C1 segment of cervical spinal cord (tissue), 14 donors: ENCODE data around the gene ADGRA1.

Source experiments
- DNase-seq, 14 donors: peaks; one replicate each; lab custom pipeline; 2025; lab: John Stamatoyannopoulos, UW

Gene ADGRA1

DNA sequence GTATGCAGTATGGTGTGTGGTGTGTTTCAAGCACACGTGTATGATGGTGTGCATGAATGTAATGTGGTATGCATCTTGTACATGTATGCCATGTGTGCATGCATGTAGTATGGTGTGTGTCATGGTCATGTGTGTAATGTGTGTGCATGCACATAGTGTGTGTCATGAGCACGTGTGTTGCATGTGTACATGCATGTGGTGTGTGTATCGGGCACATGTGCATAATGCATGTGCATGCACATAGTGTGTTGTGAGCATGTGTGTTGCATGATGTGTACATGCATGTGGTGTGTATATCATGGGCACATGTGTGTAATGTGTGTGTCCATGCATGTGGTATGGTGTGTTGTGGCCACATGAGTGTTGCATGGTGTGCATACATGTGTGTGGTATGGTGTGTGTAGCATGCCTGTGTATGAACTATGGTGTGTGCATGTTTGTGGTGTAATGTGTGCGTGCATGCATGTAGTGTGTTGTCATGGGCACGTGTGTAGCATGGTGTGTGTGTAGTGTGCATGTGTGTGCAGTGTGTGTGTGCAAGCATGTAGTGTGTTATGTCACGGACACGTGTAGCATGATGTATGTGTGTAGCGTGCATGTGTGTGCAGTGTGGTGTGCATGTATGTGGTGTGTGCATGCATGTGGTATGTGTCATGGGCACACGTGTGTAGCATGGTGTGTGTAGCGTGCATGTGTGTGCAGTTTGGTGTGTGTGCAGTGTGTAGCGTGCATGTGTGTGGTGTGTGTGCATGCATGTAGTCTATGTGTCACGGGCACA, 89.8 kb downstream of the ADGRA1 start:
- no peak for DNase-seq

DNA sequence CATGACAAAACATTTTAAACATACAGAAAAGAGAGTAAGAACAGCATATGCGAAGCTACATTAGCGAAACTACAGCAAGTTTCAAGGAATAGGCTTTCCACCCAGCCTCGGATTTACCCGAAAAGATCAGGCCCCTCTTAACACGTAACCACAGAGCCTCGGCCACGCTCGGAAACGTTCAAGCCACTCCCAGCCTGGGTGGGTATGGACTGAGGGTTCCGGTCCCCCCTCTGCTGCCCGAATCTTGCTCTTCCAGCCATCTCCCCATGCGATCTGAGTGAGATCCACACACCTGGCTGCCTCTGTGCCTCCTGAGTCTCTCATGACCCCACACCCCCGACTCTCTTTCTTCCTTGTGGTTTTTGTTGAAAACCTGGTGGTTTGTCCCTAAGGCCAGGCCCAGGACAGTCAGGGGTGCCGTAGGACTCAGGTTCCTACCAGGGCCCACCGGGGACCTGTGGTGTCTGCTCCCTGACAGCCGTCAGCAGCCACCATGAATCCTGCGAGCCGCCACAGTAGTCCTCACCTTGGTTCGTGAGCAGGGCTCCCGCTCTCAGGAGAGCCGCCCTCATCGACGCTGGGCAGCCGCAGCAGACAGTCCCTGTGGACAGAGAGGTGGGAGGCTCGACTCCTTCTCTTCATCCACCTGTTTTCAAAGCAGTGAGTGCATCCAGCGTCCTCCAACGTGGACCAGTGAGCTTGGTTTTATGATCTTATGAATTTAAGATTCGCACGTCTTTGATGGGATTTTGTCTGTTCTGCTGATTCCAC, 90.8 kb downstream of the ADGRA1 start:
- DNase-seq = no peak

DNA sequence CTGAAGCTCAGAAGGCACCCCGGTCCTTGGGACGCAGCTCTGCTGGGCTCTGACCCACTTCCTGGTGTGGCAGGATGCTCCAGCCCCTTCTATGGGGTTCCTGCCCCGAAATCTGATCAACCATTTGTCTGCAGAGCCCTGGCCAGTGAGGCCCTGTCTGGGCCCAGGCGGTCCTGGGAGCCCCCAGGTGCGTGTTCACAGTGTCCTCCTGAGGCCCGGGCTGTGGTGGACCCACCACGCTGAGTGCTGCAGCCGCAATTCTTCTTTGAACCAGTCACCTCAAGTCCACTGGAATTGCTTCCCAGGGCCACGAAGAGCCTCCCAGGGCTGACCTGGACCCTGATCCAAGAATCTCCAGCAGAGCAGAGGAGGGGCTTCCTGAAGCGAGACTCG, 91.4 kb downstream of the ADGRA1 start:
- no peak for DNase-seq

DNA sequence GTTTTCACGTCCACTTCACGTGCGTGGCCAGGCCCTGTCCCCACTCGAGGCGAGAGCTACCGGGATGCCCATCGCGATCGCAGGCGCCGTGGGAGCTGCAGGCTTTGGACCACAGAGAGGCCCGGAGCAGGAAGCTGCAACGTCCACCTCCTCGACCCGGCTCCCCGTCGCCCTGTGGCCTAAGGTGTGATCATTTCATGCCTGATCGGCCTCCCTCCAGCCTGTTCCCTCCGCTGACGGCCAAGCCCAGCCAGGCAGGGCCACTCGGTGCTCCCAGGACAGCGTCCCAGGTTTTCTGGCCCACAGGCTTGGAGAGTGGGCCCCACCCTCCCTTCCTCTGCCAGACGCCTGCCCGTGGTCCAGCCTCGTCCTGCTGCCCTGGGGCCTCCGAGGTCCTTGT, 91.9 kb downstream of the ADGRA1 start:
- no peak for DNase-seq

DNA sequence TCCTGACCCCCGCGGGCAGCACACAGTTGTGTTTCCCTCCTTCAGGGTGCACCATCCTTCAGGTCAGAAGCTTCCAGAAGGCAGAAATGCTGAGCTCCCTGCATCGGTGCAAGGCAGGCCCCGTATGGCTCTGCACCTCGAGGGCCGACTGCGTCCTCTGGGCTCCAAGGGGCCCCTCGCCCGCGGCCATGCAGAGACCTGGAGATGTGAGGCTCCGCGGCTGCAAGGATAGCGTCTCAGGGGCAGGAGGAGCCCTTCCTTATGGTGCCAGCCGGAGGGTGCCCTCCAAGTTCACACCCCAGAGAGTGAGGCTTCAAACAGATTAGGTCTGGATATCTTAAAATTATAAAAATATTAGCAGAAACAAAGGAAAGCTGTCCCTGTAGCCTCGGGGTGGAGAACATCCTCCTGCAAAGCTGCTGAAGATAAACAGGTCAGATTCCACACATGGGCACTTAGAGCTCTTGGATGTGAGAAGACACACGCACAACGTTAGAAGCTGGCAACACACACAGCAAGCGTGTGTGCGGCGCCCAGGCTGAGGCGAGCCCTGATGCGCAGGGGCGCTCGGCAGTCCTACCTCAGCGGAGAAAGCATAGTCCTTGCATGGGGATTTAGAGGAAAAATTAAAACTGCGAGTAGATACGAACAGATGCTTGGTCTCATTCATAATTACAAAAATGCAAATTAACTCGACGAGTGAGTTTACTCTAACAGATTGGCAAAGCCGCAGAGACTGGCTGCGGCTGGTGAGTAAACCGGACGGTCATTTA, 92.7 kb downstream of the ADGRA1 start:
- DNase-seq = no peak

DNA sequence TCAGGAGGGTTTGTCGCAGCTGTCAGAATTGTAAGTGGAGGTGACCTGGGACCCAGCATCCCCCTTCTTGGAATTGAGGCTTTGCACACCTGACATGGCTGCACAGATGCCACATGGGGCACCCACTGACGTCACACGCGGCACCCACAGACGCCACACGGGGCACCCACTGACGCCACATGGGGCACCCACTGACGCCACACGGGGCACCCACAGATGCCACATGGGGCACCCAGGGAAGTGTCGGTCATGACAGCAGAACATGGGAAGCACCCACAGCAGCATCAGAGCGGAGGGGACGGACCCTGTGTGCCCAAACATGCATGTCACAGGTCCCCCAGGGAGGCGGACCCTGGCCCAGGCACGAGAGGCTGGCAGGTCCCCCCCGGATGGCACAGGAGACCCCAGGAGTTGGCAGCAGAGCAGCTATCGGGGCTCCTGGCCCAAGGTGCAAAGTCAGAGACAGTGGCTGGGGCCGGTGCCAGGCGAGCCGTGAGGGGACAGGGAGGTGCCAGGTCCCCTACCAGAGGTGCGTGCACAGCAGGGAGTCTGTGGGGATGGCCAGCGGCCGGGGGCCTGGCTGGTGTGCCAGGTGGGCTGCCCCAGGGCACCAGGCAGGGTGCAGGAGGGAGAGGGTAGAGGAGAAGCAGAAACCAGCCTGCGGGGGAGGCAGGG, 93.4 kb downstream of the ADGRA1 start:
- no peak for DNase-seq
